Nephron progenitor cell (in vitro differentiated cells): Measurements from ENCODE around the gene CCNL1.
A peak's percentile ranks its signal among the peaks of the same experiment; 100 is the strongest.
"Not testable (repeated sequence)": the region's sequence is repeated elsewhere in the genome, so short reads cannot be mapped to it uniquely, and the experiment has no call there.

Experiments
- DNase-seq: peaks from one replicate; pipeline ENCODE4 v3.0.0; 2021
- H3K27ac Mint-ChIP-seq: 2 replicates; pipeline ENCODE4 v1.8.0; 2021; ENCODE audit warnings: mild to moderate bottlenecking, moderate library complexity, mixed read lengths
- H3K27me3 Mint-ChIP-seq: 2 replicates; pipeline ENCODE4 v1.8.0; 2021; ENCODE audit warnings: mild to moderate bottlenecking, low read depth, mixed read lengths; ENCODE audit not compliant: poor library complexity
- H3K36me3 Mint-ChIP-seq: 2 replicates; pipeline ENCODE4 v1.8.0; 2021; ENCODE audit warnings: low read depth, mixed read lengths
- H3K4me1 Mint-ChIP-seq: 2 replicates; pipeline ENCODE4 v1.8.0; 2021; ENCODE audit warnings: mixed read lengths
- H3K4me3 Mint-ChIP-seq: 2 replicates; pipeline ENCODE4 v1.8.0; 2021; ENCODE audit warnings: mild to moderate bottlenecking, moderate library complexity, mixed read lengths
- H3K9me3 Mint-ChIP-seq: 2 replicates; pipeline ENCODE4 v1.8.0; 2021; ENCODE audit warnings: mild to moderate bottlenecking, moderate library complexity, mixed read lengths
- TF ChIP-seq, protein P1 (sequence below): fragments of 200-600 bp; sonication (generic); IDR thresholded peaks from 2 replicates; pipeline ENCODE4 v1.5.0; 2021; ENCODE audit warnings: antibody characterized with exemption

CCNL1 gene

GRCh38 chr3:157166115-157166514 is 6.2 kb upstream of the CCNL1 start:
- H3K27ac Mint-ChIP-seq, result no peak overlapping the region
- H3K9me3 Mint-ChIP-seq, result no peaks in the 10 kb centered on the region
- TF ChIP-seq, protein P1, sequence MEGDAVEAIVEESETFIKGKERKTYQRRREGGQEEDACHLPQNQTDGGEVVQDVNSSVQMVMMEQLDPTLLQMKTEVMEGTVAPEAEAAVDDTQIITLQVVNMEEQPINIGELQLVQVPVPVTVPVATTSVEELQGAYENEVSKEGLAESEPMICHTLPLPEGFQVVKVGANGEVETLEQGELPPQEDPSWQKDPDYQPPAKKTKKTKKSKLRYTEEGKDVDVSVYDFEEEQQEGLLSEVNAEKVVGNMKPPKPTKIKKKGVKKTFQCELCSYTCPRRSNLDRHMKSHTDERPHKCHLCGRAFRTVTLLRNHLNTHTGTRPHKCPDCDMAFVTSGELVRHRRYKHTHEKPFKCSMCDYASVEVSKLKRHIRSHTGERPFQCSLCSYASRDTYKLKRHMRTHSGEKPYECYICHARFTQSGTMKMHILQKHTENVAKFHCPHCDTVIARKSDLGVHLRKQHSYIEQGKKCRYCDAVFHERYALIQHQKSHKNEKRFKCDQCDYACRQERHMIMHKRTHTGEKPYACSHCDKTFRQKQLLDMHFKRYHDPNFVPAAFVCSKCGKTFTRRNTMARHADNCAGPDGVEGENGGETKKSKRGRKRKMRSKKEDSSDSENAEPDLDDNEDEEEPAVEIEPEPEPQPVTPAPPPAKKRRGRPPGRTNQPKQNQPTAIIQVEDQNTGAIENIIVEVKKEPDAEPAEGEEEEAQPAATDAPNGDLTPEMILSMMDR, result no peak
- H3K4me3 Mint-ChIP-seq, result no peak overlapping the region
- H3K4me1 Mint-ChIP-seq, result peaks cover 8% of the 10 kb centered on the region
- peaks cover 4% of the 10 kb centered on the region for H3K27me3 Mint-ChIP-seq
- DNase-seq, result no peak
- H3K36me3 Mint-ChIP-seq, result peaks cover 8% of the 10 kb centered on the region

GRCh38 chr3:157163217-157163953 is 3.4 kb upstream of the CCNL1 start:
- H3K4me3 Mint-ChIP-seq, result no peak overlapping the region
- H3K36me3 Mint-ChIP-seq, result peaks cover 16% of the 10 kb centered on the region
- peaks cover 28% of the 10 kb centered on the region for H3K4me1 Mint-ChIP-seq
- H3K27me3 Mint-ChIP-seq, result no peaks in the 10 kb centered on the region
- TF ChIP-seq, protein P1, result no peak
- no peak overlapping the region for H3K27ac Mint-ChIP-seq
- H3K9me3 Mint-ChIP-seq, result no peaks in the 10 kb centered on the region
- no peak for DNase-seq

DNA sequence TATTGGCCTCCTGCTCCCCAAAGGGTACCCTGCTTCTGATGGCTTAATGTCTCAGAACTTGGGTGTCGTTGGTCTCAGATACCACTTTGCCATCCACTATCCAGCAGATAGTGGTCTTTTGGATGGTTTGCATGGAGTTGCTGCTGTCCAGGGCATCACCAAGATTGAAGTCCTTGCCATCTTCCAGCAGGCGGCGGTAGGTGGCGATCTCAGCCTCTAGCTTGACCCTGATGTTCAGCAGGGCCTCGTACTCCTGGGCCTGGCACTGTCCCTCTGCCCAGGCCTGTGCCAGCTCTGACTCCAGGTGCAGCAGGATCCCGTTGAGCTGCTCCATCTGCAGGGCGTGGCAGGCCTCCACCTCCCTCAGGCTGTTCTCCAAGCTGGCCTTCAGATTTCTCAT is 2.7 kb upstream of the CCNL1 start:
- H3K4me1 Mint-ChIP-seq, result peaks cover 35% of the 10 kb centered on the region
- TF ChIP-seq, protein P1, result peak; percentile 35
- H3K27me3 Mint-ChIP-seq, H3K9me3 Mint-ChIP-seq, H3K4me3 Mint-ChIP-seq, H3K27ac Mint-ChIP-seq: not testable (repeated sequence)
- DNase-seq, result peak; percentile 46
- peaks cover 23% of the 10 kb centered on the region for H3K36me3 Mint-ChIP-seq

DNA sequence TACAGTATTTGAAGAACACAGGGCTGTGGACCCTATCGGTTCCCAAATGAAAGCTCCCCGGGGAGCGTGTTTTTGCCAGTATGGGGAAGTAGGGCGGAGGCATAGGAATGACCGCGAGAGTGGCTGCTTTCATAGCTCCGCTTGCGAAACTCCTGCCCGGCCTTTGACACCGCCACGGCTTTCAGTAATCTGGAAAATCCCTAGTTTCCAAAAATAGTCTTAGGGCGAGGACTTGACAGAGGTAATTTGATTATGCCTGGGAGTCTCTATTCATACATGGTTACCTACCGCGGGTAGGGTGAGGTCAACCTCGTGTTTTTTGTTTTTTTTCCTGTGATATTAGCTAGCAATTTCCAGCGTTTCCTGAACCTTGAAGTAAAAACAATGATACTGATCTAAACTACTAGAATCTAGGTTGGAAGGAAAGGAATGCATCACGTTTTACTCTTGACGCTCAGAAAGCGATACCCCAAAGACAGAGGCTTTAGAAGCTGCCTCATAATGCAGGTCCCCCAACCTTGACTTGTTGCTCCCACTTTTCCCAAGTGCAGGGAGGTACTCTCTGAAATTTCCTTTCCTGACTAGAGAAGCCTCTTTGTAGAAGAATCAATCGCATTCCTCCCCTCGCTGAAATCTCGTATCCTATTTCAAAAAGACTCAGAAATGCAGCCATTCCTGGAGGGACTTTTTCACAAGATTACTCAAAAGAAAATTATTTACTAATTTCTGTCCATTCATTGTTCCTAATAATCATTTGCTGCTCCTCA is 894 bp upstream of the CCNL1 start:
- H3K4me3 Mint-ChIP-seq, result peak overlapping the region; percentile 96
- H3K36me3 Mint-ChIP-seq, result peaks cover 41% of the 10 kb centered on the region
- H3K9me3 Mint-ChIP-seq, result no peaks in the 10 kb centered on the region
- no peak for DNase-seq
- no peaks in the 10 kb centered on the region for H3K27me3 Mint-ChIP-seq
- TF ChIP-seq, protein P1, result no peak
- H3K4me1 Mint-ChIP-seq, result peaks cover 53% of the 10 kb centered on the region
- peak overlapping the region; percentile 99 for H3K27ac Mint-ChIP-seq

DNA sequence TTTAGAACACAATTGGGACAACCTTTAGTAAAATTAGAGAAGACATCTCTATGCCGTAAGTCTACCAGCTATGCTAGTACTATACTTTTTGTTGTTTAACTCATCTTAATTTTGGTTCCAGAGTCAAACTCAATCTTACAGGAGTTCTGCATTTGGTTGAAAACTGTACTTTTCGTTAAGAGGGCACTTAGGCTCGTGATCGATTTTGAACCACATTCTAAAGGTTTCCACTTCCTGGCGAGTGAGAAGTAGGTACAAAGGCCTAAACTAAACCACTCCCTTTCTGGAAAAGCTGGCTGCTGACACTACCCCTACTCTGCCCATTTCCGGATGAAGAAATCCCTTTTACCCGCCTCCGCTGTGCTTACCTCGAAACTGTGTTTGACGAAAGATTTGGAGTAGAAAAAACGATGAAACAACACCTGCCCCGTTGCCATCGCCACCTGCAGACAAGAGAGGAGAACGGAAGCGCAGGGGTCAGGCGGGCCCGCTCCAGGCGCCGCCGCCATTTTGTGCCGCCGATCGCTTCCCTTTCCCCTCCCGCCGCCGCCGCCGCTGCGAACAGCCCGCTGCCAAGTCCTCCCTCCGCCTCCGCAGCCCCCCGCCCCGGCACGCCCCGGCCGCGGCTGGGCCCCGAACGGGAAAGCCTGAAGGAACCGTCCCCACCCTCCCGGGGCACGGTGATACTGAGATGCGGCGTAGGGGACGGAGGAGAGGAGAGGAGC is 748 bp downstream of the CCNL1 start:
- H3K4me1 Mint-ChIP-seq, result peaks cover 70% of the 10 kb centered on the region
- H3K27me3 Mint-ChIP-seq, result no peaks in the 10 kb centered on the region
- peak overlapping the region; percentile 96 for H3K4me3 Mint-ChIP-seq
- H3K27ac Mint-ChIP-seq, result peak overlapping the region; percentile 99
- H3K9me3 Mint-ChIP-seq, result no peaks in the 10 kb centered on the region
- H3K36me3 Mint-ChIP-seq, result peaks cover 55% of the 10 kb centered on the region
- peak; percentile 81 for DNase-seq
- TF ChIP-seq, protein P1, result no peak
